Measurements from ENCODE around the gene CDH13. TPM values are rescaled to one million over a fixed set of nuclear protein-coding genes. Genes with fewer than 3 reads are reported as not detected.

The CDH13 gene
- total RNA-seq, 4 donors from 2014 or later: 2.0 to 6.6 (median 4.1) TPM; not detected in 1

- Histone ChIP-seq H3K36me3 (no peaks in the 10 kb centered on the region), H3K4me3 (no peak overlapping the region), H3K27ac (no peak overlapping the region), H3K4me1 (no peaks in the 10 kb centered on the region), H3K27me3 (no peaks in the 10 kb centered on the region), H3K9me3 (peaks cover 0 to 4% (median 0%) of the 10 kb centered on the region in 4 donors)
- TF ChIP-seq POLR2A (IDR thresholded peaks at IDR 0.05): no peak
- TF ChIP-seq, protein P1, sequence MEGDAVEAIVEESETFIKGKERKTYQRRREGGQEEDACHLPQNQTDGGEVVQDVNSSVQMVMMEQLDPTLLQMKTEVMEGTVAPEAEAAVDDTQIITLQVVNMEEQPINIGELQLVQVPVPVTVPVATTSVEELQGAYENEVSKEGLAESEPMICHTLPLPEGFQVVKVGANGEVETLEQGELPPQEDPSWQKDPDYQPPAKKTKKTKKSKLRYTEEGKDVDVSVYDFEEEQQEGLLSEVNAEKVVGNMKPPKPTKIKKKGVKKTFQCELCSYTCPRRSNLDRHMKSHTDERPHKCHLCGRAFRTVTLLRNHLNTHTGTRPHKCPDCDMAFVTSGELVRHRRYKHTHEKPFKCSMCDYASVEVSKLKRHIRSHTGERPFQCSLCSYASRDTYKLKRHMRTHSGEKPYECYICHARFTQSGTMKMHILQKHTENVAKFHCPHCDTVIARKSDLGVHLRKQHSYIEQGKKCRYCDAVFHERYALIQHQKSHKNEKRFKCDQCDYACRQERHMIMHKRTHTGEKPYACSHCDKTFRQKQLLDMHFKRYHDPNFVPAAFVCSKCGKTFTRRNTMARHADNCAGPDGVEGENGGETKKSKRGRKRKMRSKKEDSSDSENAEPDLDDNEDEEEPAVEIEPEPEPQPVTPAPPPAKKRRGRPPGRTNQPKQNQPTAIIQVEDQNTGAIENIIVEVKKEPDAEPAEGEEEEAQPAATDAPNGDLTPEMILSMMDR (IDR thresholded peaks at IDR 0.05): no peak
- no peak for DNase-seq
Measured at GRCh38 chr16:83517398-83517797, 890.6 kb downstream of the CDH13 start.

GRCh38 chr16:83520596-83520995 is 893.8 kb downstream of the CDH13 start:
- H3K27me3 ChIP-seq: no peaks in the 10 kb centered on the region
- TF ChIP-seq, protein P1 (IDR thresholded peaks at IDR 0.05): no peak
- TF ChIP-seq POLR2A (IDR thresholded peaks at IDR 0.05): no peak

DNA sequence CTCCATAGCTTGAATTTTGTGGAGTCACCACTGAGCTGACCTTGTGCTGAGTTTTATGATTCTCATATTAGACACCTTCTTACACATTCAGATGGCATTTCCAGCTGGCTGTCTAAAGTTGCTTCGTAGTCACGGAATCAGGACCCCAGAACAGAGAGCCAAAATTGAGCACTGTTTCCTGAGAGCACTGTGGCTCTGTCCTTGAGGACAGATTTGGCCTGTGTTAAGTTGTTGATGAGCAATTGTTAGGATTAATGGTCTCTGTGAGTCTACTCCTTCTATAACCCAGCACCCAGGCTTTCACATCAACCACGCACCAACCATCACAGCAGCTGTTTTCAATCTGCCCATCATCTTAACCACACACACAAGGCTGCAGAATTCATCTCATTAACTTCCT is 903.5 kb downstream of the CDH13 start:
- H3K27me3 ChIP-seq: no peaks in the 10 kb centered on the region

More at GRCh38 chr16:83520596-83520995, 893.8 kb downstream of the CDH13 start:
- Histone ChIP-seq H3K4me3 (no peak overlapping the region), H3K36me3 (no peaks in the 10 kb centered on the region), H3K27ac (no peak overlapping the region), H3K9me3 (peaks cover 0 to 4% (median 0%) of the 10 kb centered on the region in 4 donors), H3K4me1 (no peaks in the 10 kb centered on the region)
- no peak for DNase-seq

GRCh38 chr16:83532634-83533033 is 905.9 kb downstream of the CDH13 start:
- Histone ChIP-seq H3K4me1 (no peaks in the 10 kb centered on the region), H3K27ac (no peak overlapping the region), H3K36me3 (no peaks in the 10 kb centered on the region), H3K9me3 (no peaks in the 10 kb centered on the region), H3K27me3 (no peaks in the 10 kb centered on the region), H3K4me3 (no peak overlapping the region)
- TF ChIP-seq POLR2A (IDR thresholded peaks at IDR 0.05): no peak
- TF ChIP-seq, protein P1 (IDR thresholded peaks at IDR 0.05): no peak
- DNase-seq: no peak

More for the DNA sequence above, 903.5 kb downstream of the CDH13 start:
- no peaks in the 10 kb centered on the region for H3K9me3 ChIP-seq
- TF ChIP-seq, protein P1 (IDR thresholded peaks at IDR 0.05): no peak
- no peak for TF ChIP-seq POLR2A (IDR thresholded peaks at IDR 0.05)
- no peaks in the 10 kb centered on the region for H3K36me3 ChIP-seq
- no peaks in the 10 kb centered on the region for H3K4me1 ChIP-seq
- no peak overlapping the region for H3K27ac ChIP-seq
- DNase-seq: no peak
- no peak overlapping the region for H3K4me3 ChIP-seq

DNA sequence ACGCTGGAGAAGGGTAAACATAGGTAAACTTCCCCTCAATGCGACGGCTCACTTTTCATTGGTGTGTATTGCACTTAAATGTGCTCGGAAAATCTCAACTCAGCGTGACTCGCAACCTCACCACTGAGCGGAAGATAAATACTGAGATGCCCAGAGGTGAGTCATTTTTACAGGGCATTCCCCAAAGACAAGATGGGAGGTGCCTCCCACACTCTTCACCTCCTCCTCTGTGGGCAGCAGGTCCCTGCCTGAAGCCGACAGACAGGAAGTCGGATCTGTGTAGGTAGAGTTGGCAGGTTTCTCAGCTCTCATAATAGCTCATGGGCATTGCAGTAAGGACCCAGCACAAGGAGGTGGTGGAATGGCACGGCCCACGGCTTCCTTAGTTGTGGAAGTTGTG is 906.4 kb downstream of the CDH13 start:
- no peak for TF ChIP-seq POLR2A (IDR thresholded peaks at IDR 0.05)
- TF ChIP-seq, protein P1 (IDR thresholded peaks at IDR 0.05): no peak
- no peaks in the 10 kb centered on the region for H3K27me3 ChIP-seq
- no peak overlapping the region for H3K27ac ChIP-seq
- no peaks in the 10 kb centered on the region for H3K4me1 ChIP-seq
- no peak for DNase-seq
- H3K9me3 ChIP-seq: no peaks in the 10 kb centered on the region
- H3K36me3 ChIP-seq: no peaks in the 10 kb centered on the region
- H3K4me3 ChIP-seq: no peak overlapping the region

- H3K9me3 ChIP-seq: no peaks in the 10 kb centered on the region
- TF ChIP-seq, protein P1 (IDR thresholded peaks at IDR 0.05): no peak
- no peak for TF ChIP-seq POLR2A (IDR thresholded peaks at IDR 0.05)
- DNase-seq: no peak
- H3K4me1 ChIP-seq: no peaks in the 10 kb centered on the region
- no peaks in the 10 kb centered on the region for H3K36me3 ChIP-seq
- H3K4me3 ChIP-seq: no peak overlapping the region
- H3K27me3 ChIP-seq: no peaks in the 10 kb centered on the region
- no peak overlapping the region for H3K27ac ChIP-seq
Measured at GRCh38 chr16:83538707-83539106, 911.9 kb downstream of the CDH13 start.

Data from Peyer's patch (tissue), 4 donors.